Thyroid gland (tissue), 4 donors: ENCODE measurements around the gene GLRX5. TPM values are rescaled to one million over a fixed set of nuclear protein-coding genes. Genes with fewer than 3 reads are reported as not detected.

ENCODE experiments used
- DNase-seq, 2 donors: peaks; one replicate each; pipeline ENCODE4 v3.0.0-alpha.2; 2019
- H3K27ac ChIP-seq, 3 donors: fragments of 200-600 bp; sonication (generic); 1 replicate in 2 of 3; 2 replicates in 1 of 3; pipeline ENCODE4 v1.5.1; 2016 to 2019; ENCODE audit warnings: mild to moderate bottlenecking in 1 of 3, moderate library complexity in 1 of 3
- H3K27me3 ChIP-seq: fragments of 200-600 bp; sonication (generic); one replicate; pipeline ENCODE4 v1.5.1; 2019
- H3K36me3 ChIP-seq, 2 donors: fragments of 200-600 bp; sonication (generic); one replicate each; pipeline ENCODE4 v1.5.1; 2016 to 2019
- H3K4me1 ChIP-seq, 2 donors: fragments of 200-600 bp; sonication (generic); one replicate each; pipeline ENCODE4 v1.5.1; 2017 to 2019
- H3K4me3 ChIP-seq, 3 donors: fragments of 200-600 bp; sonication (generic); replicated peaks in 1 of 3; 1 replicate in 2 of 3; 2 replicates in 1 of 3; pipeline ENCODE4 v1.5.1; 2016; ENCODE audit warnings: mild to moderate bottlenecking in 1 of 3
- H3K9me3 ChIP-seq: fragments of 200-600 bp; sonication (generic); one replicate; pipeline ENCODE4 v1.5.1; 2017
- POLR2A ChIP-seq, 2 donors: fragments of 450-650 bp; IDR thresholded peaks; one replicate each; pipeline ENCODE4 v1.6.1; 2017; ENCODE audit warnings: antibody characterized with exemption in 2 of 2, mild to moderate bottlenecking in 2 of 2, moderate library complexity in 1 of 2
- WGBS, 2 donors: methylation state at CpG; one replicate each; pipeline ENCODE4 v1.1.5; 2017; 5-methylcytosine and 5-hydroxymethylcytosine counted together
- intact Hi-C: fragments of 100-400 bp; cut with DNase I; formaldehyde crosslinking; loops from one replicate; pipeline ENCODE4 v1.15.1; 2023
- total RNA-seq, 4 donors: library from RNA; depleted of rRNA; stranded (reverse); fragments of >200 nt; gene quantifications; one replicate each; pipeline ENCODE4 v1.2.3, GENCODE V29; 2016
- TF ChIP-seq, protein P1 (sequence below), 6 experiments: fragments of 200-600 bp in 3 of 6; fragments of 450-650 bp in 3 of 6; sonication (generic) in 3 of 6; IDR thresholded peaks; one replicate each; pipeline ENCODE4 v1.5.1; 2016 to 2019; ENCODE audit warnings: antibody characterized with exemption in 6 of 6, mild to moderate bottlenecking in 2 of 6, inconsistent platforms in 1 of 6, moderate library complexity in 1 of 6

Gene GLRX5
- total RNA-seq, 4 donors from 2014 or later = 33.9 to 64.1 (median 41.3) TPM

DNA sequence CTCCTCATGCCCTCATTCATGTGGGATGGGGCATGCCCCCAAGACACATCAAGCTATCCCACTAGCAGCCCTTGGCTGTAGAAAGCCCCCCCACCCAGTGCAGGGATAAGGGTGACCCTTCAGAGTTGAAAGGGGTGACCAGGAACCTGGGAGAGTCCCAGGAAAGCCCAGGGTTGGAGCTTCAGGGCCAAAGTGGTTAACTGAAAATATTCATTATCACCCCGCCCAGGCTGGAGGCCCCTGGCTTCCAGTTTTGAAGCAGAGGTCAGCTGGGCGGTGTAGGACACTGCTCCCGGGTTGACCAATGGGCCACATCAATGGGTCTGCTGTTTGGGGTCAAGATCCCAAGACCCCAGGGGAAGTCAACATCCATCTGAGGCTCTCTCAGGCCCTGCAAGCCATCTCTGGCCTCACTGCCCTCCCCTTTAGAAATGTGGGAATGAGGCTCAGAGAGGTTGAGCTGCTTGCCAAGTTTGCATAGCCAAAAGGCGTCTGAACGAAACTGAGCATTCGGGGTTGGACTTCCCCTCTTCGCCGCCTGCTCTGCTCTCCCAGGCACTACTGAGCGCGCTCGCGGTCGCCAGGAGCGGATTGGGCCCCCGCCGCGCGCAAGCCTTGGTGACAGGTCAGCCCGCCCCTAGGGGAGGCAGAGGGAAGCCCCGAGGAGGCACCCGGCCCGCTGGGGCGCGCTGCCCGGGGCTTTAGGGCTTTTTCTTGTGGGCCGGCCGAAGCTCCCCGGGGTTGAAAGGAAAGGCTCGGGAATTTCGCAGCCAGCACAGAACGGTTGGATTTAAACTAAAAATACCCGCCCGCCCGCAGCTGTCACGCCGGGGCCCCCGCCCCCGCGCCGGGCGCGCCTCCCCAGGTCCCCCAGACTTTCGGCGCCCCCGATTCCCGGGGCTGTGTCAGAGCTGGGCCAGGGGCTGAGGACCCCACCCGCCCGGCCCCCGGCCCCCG lies 19.0 kb upstream of the GLRX5 start:
- Histone ChIP-seq H3K27me3 (no peaks in the 10 kb centered on the region), H3K4me3 (peak overlapping the region; percentile 32 to 53 (median 38))
- 6 to 51% methylated on average over 3 to 25 of the region's 50 CpGs for WGBS, 2 donors

DNA sequence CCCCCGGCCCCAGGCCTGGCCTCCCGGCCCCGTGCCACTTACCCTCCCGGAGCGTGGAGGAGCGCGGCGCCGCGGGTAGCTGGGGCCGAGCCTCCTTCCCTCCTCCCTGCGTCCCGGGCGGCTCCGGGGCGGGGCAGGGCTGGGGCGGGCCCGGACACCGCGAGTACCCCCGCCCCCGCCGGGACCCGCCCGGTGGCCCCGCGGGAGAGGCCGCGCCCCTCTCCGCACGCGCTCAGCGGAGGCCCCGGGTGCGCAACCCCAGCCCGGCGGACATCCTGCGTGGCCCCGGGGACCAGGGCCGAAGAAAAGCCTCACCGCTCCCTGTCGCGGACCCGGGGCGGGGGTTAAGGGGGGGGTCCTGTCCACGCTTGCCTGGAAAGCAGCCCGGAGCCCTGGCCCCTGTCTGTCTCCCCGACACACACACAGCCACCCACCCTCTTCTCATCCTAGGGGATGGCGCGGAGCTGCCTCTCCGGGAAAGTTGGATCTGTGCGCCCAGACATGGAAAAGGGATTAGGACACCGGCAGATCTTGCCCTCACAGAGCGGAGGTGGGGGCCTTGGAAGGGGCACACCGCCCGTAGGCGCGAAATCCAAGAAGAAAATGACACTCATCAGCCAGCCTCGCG lies 18.2 kb upstream of the GLRX5 start, which contains the start of gene SYNE3:
TSS of gene SYNE3 (minus strand) at position 97 of the 628 bp plus-strand sequence. CDS start 40,829 bp downstream, outside the sequence.
- Histone ChIP-seq H3K27ac (peak within 1 kb of the TSS; percentile 49 to 84 (median 80)), H3K27me3 (no peaks in the 10 kb centered on the region), H3K36me3 (no peaks in the 10 kb centered on the region), H3K9me3 (no peaks in the 10 kb centered on the region), H3K4me1 (peaks cover 28 to 54% of the 10 kb centered on the region in 2 donors), H3K4me3 (peak within 1 kb of the TSS; percentile 32 to 53 (median 38))
- peak; percentile 53 for DNase-seq
- intact Hi-C loops = loop anchor here (5.0 kb wide), 1 partner anchor 69 kb away; no protein-coding TSS in a partner anchor
- WGBS, 2 donors = 26 to 35% methylated on average over 14 to 19 of the region's 60 CpGs
- TF ChIP-seq, protein P1, sequence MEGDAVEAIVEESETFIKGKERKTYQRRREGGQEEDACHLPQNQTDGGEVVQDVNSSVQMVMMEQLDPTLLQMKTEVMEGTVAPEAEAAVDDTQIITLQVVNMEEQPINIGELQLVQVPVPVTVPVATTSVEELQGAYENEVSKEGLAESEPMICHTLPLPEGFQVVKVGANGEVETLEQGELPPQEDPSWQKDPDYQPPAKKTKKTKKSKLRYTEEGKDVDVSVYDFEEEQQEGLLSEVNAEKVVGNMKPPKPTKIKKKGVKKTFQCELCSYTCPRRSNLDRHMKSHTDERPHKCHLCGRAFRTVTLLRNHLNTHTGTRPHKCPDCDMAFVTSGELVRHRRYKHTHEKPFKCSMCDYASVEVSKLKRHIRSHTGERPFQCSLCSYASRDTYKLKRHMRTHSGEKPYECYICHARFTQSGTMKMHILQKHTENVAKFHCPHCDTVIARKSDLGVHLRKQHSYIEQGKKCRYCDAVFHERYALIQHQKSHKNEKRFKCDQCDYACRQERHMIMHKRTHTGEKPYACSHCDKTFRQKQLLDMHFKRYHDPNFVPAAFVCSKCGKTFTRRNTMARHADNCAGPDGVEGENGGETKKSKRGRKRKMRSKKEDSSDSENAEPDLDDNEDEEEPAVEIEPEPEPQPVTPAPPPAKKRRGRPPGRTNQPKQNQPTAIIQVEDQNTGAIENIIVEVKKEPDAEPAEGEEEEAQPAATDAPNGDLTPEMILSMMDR (IDR thresholded peaks at IDR 0.05) = no peak
- no peak for TF ChIP-seq POLR2A (IDR thresholded peaks at IDR 0.05)

More for the DNA sequence above, 19.0 kb upstream of the GLRX5 start:
- H3K36me3 ChIP-seq = no peaks in the 10 kb centered on the region
- TF ChIP-seq, protein P1 (IDR thresholded peaks at IDR 0.05) = peak in 2 of 6 experiments; percentile 31 to 42
- no peak for TF ChIP-seq POLR2A (IDR thresholded peaks at IDR 0.05)
- intact Hi-C loops = loop anchor here (5.0 kb wide), 1 partner anchor 69 kb away; no protein-coding TSS in a partner anchor
- peak; percentile 70 to 79 for DNase-seq
- peak overlapping the region; percentile 41 to 84 (median 80) for H3K27ac ChIP-seq
- peaks cover 28 to 56% of the 10 kb centered on the region in 2 donors for H3K4me1 ChIP-seq
- H3K9me3 ChIP-seq = no peaks in the 10 kb centered on the region

DNA sequence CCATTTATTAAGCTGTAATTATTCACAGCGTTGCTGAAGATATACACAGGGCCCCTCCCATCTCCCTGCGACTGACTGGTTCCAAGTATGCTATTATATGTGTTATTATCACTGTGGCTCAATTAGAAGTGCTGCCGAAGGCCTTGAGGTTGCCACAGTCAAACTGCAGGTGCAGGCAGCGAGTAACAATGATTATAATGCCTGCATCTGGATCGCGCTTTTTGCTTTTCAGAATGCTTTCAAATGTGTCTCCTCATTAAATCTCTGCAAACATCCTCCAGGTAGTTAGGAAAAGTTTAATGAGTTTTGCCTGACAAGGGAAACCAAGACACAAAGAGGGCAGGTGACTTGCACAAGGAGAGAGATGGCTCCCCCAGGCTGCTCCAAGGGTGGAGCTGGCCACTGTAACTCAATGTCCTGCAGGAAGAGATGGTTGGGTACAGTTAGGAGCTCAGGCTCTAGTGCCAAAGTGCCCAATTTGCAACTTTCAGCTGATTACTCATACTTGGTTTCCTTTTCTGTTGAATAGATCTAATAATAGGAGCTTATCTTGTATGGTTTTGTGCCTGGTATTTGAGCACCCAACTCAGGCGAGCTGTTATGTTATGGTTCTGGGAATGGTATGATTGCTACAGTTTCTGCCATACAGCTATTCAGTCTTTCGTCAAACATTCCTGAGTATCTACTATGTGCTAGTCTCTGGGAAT lies 16.7 kb upstream of the GLRX5 start:
- H3K27ac ChIP-seq = peak overlapping the region in 2 of 3 donors; percentile 8 to 80
- intact Hi-C loops = loop anchor here (5.0 kb wide), 1 partner anchor 71 kb away; no protein-coding TSS in a partner anchor

DNA sequence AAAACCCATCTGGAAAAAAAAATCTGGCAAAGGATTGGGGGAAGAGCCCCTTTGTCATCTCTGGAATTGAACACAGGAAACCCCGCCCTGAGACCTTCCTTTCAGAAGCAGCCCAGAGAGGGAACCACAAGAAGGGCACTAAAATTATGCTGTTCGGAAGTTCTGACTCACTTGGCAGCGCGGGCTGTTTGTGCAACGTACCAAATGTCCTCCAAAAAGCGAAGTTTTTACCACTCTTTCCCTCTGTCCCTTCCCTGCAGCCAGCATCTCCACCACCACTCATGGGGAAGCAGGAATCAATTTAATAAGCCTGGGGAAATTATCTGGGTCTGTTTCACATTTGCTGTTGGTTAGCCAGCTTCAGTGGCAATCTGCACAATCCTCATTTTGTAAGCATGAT lies 15.2 kb upstream of the GLRX5 start:
- H3K4me3 ChIP-seq = no peak overlapping the region
- H3K27me3 ChIP-seq = no peaks in the 10 kb centered on the region
- peak overlapping the region; percentile 7 to 18 (median 9) for H3K27ac ChIP-seq
- DNase-seq = peak; percentile 40 to 47
- no peaks in the 10 kb centered on the region for H3K9me3 ChIP-seq
- no peaks in the 10 kb centered on the region for H3K36me3 ChIP-seq
- no peak for TF ChIP-seq POLR2A (IDR thresholded peaks at IDR 0.05)
- TF ChIP-seq, protein P1 (IDR thresholded peaks at IDR 0.05) = no peak
- 58 to 65% methylated on average over 6 of the region's 6 CpGs for WGBS, 2 donors
- H3K4me1 ChIP-seq = peaks cover 33 to 63% of the 10 kb centered on the region in 2 donors
- intact Hi-C loops = loop anchor here (5.0 kb wide), 1 partner anchor 72 kb away; no protein-coding TSS in a partner anchor

More for the DNA sequence above, 16.7 kb upstream of the GLRX5 start:
- TF ChIP-seq, protein P1 (IDR thresholded peaks at IDR 0.05) = no peak
- H3K36me3 ChIP-seq = no peaks in the 10 kb centered on the region
- DNase-seq = no peak
- no peaks in the 10 kb centered on the region for H3K27me3 ChIP-seq
- WGBS, 2 donors = 69 to 87% methylated on average over 8 of the region's 8 CpGs
- H3K4me3 ChIP-seq = no peak overlapping the region
- H3K9me3 ChIP-seq = no peaks in the 10 kb centered on the region
- H3K4me1 ChIP-seq = peaks cover 28 to 58% of the 10 kb centered on the region in 2 donors
